A549 treated with dexamethasone at 1 μM for 4 hours (cell line): Measurements from ENCODE around the gene FNIP2. TPM values are rescaled to one million over a fixed set of nuclear protein-coding genes. Genes with fewer than 3 reads are reported as not detected.

ENCODE experiments used
- total RNA-seq: library from RNA; stranded (reverse); fragments of 200-300 nt; extraction: Qiagen RNA extraction; gene quantifications from 5 replicates; pipeline ENCODE4 v1.2.3, GENCODE V29; 2022

The FNIP2 gene
- total RNA-seq, result 5.0 to 10.6 TPM (median 8.0 TPM) in 5 replicates

DNA sequence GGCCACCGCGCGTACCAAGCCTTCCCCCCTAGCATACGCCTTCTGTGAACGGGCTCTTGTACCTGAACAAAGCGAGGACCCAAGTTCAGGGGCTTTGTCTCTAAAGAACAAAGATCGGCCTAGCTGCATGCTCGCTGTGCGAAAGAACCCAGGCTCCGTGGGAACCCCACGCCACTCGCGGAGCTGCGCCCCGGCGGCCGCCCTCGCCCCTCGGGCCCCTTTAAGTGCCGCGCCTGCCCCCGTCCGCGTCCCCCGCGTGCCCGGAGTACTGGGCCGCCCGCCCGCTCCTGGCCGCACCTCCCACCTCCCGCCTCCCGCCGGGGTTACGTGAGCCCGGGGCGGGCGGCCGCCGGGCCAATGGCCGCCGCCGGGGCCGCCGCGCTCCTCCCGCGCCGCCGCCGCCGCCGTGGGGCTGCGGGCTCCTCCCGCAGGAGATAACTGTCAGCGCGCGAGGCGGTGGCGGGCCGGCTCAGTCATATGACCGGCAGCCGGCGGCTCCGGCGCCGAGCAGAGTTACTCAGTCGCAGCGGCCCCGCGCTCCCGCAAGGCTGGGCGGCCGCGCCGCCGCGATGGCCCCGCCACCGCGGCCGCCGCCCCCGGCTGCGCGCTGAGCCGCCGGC, at the start of gene FNIP2:
Gene FNIP2 (plus strand): TSS at position 472 of the 620 bp plus-strand sequence. CDS start 187 bp downstream, outside the sequence.

GRCh38 chr4:158722917-158723793, 45.7 kb upstream of the FNIP2 start, which contains the start of gene PPID:
Gene PPID, minus strand, starts transcription at chr4:158723396. Its CDS starts 108 bp downstream, at chr4:158723288.

Other genes starting within 250 kb of the FNIP2 start
- gene RXFP1, start 247.1 kb upstream of the FNIP2 start, total RNA-seq, result not detected in 5 replicates
- gene C4orf46, start 97.1 kb upstream of the FNIP2 start, total RNA-seq, result 6.9 to 10.5 TPM (median 8.6 TPM) in 5 replicates
- 4.8 to 7.0 TPM (median 6.5 TPM) in 5 replicates for gene ETFDH, start 96.7 kb upstream of the FNIP2 start, total RNA-seq
- 33.1 to 41.5 TPM (median 36.6 TPM) in 5 replicates for gene PPID, start 45.6 kb upstream of the FNIP2 start, total RNA-seq